ENCODE results near the gene SETBP1. TPM values are rescaled to one million over a fixed set of nuclear protein-coding genes. Genes with fewer than 3 reads are reported as not detected.
A peak's percentile ranks its signal among the peaks of the same experiment; 100 is the strongest.

The SETBP1 gene
- total RNA-seq, 1 donor from 2014 or later = 72.8 TPM

DNA sequence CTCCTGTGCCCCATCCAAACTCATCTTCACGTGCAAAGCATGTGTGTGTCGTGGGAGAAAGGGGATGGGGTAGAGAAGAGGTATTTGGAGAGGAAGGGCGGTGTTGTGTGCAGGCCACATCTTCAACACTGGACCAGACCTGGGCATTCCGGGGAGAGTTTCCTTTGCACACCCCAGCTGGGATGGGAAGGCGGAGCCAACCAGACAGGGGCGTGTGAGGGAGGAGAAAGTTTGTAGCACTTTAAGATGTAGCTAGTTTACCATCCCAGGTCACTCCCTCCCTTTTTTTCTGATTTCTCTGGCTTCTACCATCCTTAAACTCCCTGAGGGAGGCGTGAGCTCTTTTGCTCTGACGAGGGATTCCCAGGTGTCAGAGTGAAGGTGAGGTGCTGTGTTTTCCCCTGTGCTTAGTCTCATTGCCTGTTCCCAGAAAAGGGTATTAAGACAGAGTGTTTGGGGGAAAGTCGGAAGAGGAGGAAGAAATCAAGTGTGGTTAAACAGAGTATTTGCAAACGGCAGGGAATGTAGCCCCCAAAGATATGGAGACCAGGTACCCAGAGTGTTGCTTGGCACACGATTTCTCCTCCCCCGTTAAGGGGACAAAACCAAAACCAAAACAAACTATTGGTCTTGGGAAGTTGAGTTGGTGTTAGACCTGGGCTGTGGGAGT lies 1.6 kb downstream of the SETBP1 start:
- CTCF ChIA-PET = interaction anchor here (1.1 to 1.5 kb wide), 2 partner anchors 43 to 530 kb away, joined by 3 to 4 read pairs; no protein-coding TSS in a partner anchor

DNA sequence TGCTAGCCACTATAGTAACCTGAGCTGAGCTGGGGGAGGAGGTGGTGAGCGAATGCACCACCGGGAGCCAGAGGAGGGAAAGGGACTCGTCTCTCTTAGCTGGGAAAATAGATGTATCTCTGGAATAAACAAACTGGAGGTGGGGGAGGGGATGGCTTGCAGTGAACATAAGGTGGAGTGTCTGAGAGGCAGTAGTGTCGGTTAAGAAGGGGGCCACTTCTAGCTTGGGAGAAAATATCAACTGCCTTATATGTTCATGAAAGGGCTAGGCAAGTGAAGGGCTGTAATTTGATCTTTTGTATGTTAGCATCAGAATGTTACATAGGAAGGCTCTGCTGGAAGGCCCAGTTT lies 2.2 kb downstream of the SETBP1 start:
- Mint-ChIP-seq H3K36me3 (ENCODE audit: low read depth) (peaks cover 7% of the 10 kb centered on the region), H3K27ac (no peak overlapping the region)

More for the DNA sequence above, 1.6 kb downstream of the SETBP1 start:
- intact Hi-C loops (cut with micrococcal nuclease) = no loop called here
- TF ChIP-seq, protein P1, sequence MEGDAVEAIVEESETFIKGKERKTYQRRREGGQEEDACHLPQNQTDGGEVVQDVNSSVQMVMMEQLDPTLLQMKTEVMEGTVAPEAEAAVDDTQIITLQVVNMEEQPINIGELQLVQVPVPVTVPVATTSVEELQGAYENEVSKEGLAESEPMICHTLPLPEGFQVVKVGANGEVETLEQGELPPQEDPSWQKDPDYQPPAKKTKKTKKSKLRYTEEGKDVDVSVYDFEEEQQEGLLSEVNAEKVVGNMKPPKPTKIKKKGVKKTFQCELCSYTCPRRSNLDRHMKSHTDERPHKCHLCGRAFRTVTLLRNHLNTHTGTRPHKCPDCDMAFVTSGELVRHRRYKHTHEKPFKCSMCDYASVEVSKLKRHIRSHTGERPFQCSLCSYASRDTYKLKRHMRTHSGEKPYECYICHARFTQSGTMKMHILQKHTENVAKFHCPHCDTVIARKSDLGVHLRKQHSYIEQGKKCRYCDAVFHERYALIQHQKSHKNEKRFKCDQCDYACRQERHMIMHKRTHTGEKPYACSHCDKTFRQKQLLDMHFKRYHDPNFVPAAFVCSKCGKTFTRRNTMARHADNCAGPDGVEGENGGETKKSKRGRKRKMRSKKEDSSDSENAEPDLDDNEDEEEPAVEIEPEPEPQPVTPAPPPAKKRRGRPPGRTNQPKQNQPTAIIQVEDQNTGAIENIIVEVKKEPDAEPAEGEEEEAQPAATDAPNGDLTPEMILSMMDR (IDR thresholded peaks at IDR 0.05) = no peak
- Mint-ChIP-seq H3K27ac (no peak overlapping the region), H3K4me3 (no peak overlapping the region), H3K27me3 (no peaks in the 10 kb centered on the region), H3K9me3 (no peaks in the 10 kb centered on the region), H3K4me1 (peaks cover 32% of the 10 kb centered on the region), H3K36me3 (ENCODE audit: low read depth) (peaks cover 7% of the 10 kb centered on the region)
- ATAC-seq (ENCODE audit: low read depth) (no peak), DNase-seq (no peak)
- POLR2A ChIA-PET = interaction anchor here (0.6 to 3.1 kb wide), 17 partner anchors 12 to 215 kb away, joined by 3 to 11 read pairs (median 3); no protein-coding TSS in a partner anchor

DNA sequence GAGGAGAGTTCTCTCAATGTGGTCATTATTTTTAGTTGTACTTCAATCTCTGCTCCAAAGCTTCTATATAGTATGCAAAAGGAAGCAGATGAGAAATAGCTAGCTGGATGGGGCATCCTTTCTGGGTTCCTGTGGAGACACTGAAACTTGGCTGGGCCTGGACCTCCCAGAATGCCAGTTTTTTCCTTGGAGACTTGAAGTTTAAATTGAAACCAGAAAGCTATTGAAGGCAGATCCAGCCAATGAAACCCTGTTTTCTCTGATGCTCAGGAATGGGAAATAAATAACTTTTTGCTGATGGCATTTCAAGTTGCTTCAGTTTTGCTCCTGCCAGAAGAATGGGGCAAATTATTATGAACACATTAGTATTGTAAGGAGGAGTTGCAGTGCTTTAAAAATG lies 2.9 kb downstream of the SETBP1 start:
- no peaks in the 10 kb centered on the region for H3K27me3 Mint-ChIP-seq
- ATAC-seq (ENCODE audit: low read depth) (no peak), DNase-seq (no peak)
- TF ChIP-seq, protein P1 (IDR thresholded peaks at IDR 0.05) = no peak
- intact Hi-C loops (cut with micrococcal nuclease) = no loop called here
- H3K4me3 Mint-ChIP-seq = peak overlapping the region; percentile 26
- ChIA-PET POLR2A (interaction anchor here (0.7 to 3.1 kb wide), 10 partner anchors 10 to 204 kb away, joined by 3 to 11 read pairs (median 3); no protein-coding TSS in a partner anchor), CTCF (interaction anchor here (0.6 to 1.1 kb wide), 3 partner anchors 42 to 346 kb away, joined by 3 to 5 read pairs (median 3); no protein-coding TSS in a partner anchor)
- H3K36me3 Mint-ChIP-seq (ENCODE audit: low read depth) = peaks cover 7% of the 10 kb centered on the region
- H3K27ac Mint-ChIP-seq = peak overlapping the region; percentile 10
- no peaks in the 10 kb centered on the region for H3K9me3 Mint-ChIP-seq
- peaks cover 35% of the 10 kb centered on the region for H3K4me1 Mint-ChIP-seq

More for the DNA sequence above, 2.2 kb downstream of the SETBP1 start:
- intact Hi-C loops (cut with micrococcal nuclease) = no loop called here
- Mint-ChIP-seq H3K4me3 (no peak overlapping the region), H3K9me3 (no peaks in the 10 kb centered on the region), H3K27me3 (no peaks in the 10 kb centered on the region), H3K4me1 (peaks cover 37% of the 10 kb centered on the region)
- ATAC-seq (ENCODE audit: low read depth) (no peak), DNase-seq (no peak)
- ChIA-PET POLR2A (interaction anchor here (0.6 to 3.1 kb wide), 18 partner anchors 11 to 214 kb away, joined by 3 to 11 read pairs (median 3); no protein-coding TSS in a partner anchor), CTCF (interaction anchor here (0.6 to 1.5 kb wide), 3 partner anchors 43 to 530 kb away, joined by 3 to 4 read pairs (median 3); no protein-coding TSS in a partner anchor)
- TF ChIP-seq, protein P1 (IDR thresholded peaks at IDR 0.05) = no peak

DNA sequence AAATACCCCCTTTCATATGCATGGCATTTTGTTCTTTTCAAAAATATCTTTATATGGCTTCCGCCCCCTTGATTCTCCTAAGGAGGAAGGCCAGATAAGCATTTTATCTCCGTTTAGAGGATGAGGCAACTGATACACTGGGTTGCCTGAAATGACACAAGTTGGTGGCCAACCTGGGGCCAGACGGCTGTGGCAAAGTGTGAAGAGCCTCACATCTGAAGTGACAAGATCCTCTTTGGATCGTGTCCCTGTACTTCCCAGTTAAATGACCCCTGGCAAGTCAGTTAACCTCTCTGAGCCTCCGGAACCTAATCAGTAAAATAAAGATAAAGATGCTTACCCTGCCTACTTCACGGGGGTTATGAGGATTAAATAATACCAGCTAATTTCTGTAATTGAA lies 4.6 kb downstream of the SETBP1 start:
- H3K27ac Mint-ChIP-seq = no peak overlapping the region

More for the DNA sequence above, 4.6 kb downstream of the SETBP1 start:
- H3K4me3 Mint-ChIP-seq = no peak overlapping the region
- H3K27me3 Mint-ChIP-seq = no peaks in the 10 kb centered on the region
- intact Hi-C loops (cut with micrococcal nuclease) = no loop called here
- no peak for ATAC-seq (ENCODE audit: low read depth)
- peaks cover 11% of the 10 kb centered on the region for H3K36me3 Mint-ChIP-seq (ENCODE audit: low read depth)
- H3K4me1 Mint-ChIP-seq = peaks cover 49% of the 10 kb centered on the region
- DNase-seq = no peak
- TF ChIP-seq, protein P1 (IDR thresholded peaks at IDR 0.05) = no peak
- CTCF ChIA-PET = interaction anchor here (0.8 kb wide), 1 partner anchor 54 kb away, joined by 4 read pairs; no protein-coding TSS in a partner anchor
- H3K9me3 Mint-ChIP-seq = no peaks in the 10 kb centered on the region
- POLR2A ChIA-PET = interaction anchor here (0.8 to 3.1 kb wide), 3 partner anchors 15 to 134 kb away, joined by 4 to 11 read pairs (median 5); no protein-coding TSS in a partner anchor
